IMR-90 (cell line): Measurements from ENCODE around the gene COLEC12. TPM values are rescaled to one million over a fixed set of nuclear protein-coding genes. Genes with fewer than 3 reads are reported as not detected.
A peak's percentile ranks its signal among the peaks of the same experiment; 100 is the strongest.

ENCODE experiments used
- ATAC-seq: fragments of 200-7000 bp; cut with Tn5 transposase; 2 replicates; pipeline ENCODE4 v1.9.1; 2020; ENCODE audit warnings: low read depth, mild to moderate bottlenecking, moderate library complexity
- BruUV-seq: library from RNA; stranded (reverse); fragments of 400-500 nt; replicated peaks from 2 replicates; lab custom pipeline; 2021; lab: Mats Ljungman, UMichigan
- CTCF ChIA-PET: fragments of 300-600 bp; formaldehyde crosslinking; extraction: SDS; loops from one replicate; lab custom pipeline; 2021; ENCODE audit warnings: antibody characterized with exemption; lab: Yijun Ruan, JAX
- POLR2A ChIA-PET: fragments of 300-600 bp; sonication (Branson Sonifier 250); formaldehyde crosslinking; loops from one replicate; lab custom pipeline; 2022; ENCODE audit warnings: antibody characterized with exemption; ENCODE audit not compliant: unreplicated experiment; lab: Charles Lee
- DNase-seq: peaks from one replicate; pipeline ENCODE4 v3.0.0; 2013
- H2AFZ ChIP-seq: replicated peaks from 2 replicates; pipeline ENCODE3; 2013; ENCODE audit warnings: low read length, mild to moderate bottlenecking; ENCODE audit not compliant: poor library complexity
- H2AK5ac ChIP-seq: 2 replicates; pipeline ENCODE4 v1.6.1; 2013; ENCODE audit warnings: low read depth, low read length, inconsistent platforms
- H2AK9ac ChIP-seq: replicated peaks from 2 replicates; pipeline ENCODE3; 2013; ENCODE audit warnings: mild to moderate bottlenecking, low read depth, low read length, moderate library complexity; ENCODE audit not compliant: poor library complexity
- H2BK120ac ChIP-seq: 2 replicates; pipeline ENCODE4 v1.6.1; 2013; ENCODE audit warnings: low read depth, low read length, inconsistent platforms
- H2BK15ac ChIP-seq: 3 replicates; pipeline ENCODE4 v1.6.1; 2013; ENCODE audit warnings: low read depth, low read length, inconsistent platforms
- H2BK20ac ChIP-seq: 2 replicates; pipeline ENCODE4 v1.6.1; 2013; ENCODE audit warnings: low read depth, mild to moderate bottlenecking, inconsistent platforms, low read length, moderate library complexity
- H2BK5ac ChIP-seq: 2 replicates; pipeline ENCODE4 v1.6.1; 2013; ENCODE audit warnings: mild to moderate bottlenecking, low read depth, low read length, inconsistent platforms; ENCODE audit not compliant: poor library complexity, severe bottlenecking
- H3K14ac ChIP-seq: replicated peaks from 2 replicates; pipeline ENCODE4 v1.6.1; 2013; ENCODE audit warnings: low read depth, low read length, inconsistent platforms
- H3K18ac ChIP-seq: 2 replicates; pipeline ENCODE4 v1.6.1; 2013; ENCODE audit warnings: low read depth, low read length, control low read depth
- H3K23ac ChIP-seq: 2 replicates; pipeline ENCODE4 v1.6.1; 2013; ENCODE audit warnings: low read depth, low read length, inconsistent platforms
- H3K27ac ChIP-seq: 2 replicates; pipeline ENCODE4 v1.5.1; 2013; ENCODE audit warnings: mild to moderate bottlenecking, control low read depth, low read length; ENCODE audit not compliant: insufficient read depth
- H3K27me3 ChIP-seq: 2 replicates; pipeline ENCODE4 v1.6.1; 2013; ENCODE audit warnings: low read length; ENCODE audit not compliant: control insufficient read depth, insufficient read depth
- H3K36me3 ChIP-seq: 2 replicates; pipeline ENCODE4 v1.6.1; 2013; ENCODE audit warnings: low read length, mixed read lengths; ENCODE audit not compliant: control insufficient read depth, insufficient read depth
- H3K4ac ChIP-seq: 2 replicates; pipeline ENCODE4 v1.6.1; 2013; ENCODE audit warnings: low read depth, low read length, inconsistent platforms
- H3K4me1 ChIP-seq: 2 replicates; pipeline ENCODE4 v1.6.1; 2013; ENCODE audit warnings: low read length, mixed read lengths; ENCODE audit not compliant: control insufficient read depth, insufficient read depth
- H3K4me2 ChIP-seq: 2 replicates; pipeline ENCODE4 v1.6.1; 2013; ENCODE audit warnings: low read depth, mild to moderate bottlenecking, control low read depth, low read length, moderate library complexity
- H3K4me3 ChIP-seq: 2 replicates; pipeline ENCODE4 v1.5.1; 2013; ENCODE audit warnings: low read depth, mild to moderate bottlenecking, control low read depth, low read length, moderate library complexity; ENCODE audit not compliant: insufficient read depth
- H3K56ac ChIP-seq: 2 replicates; pipeline ENCODE4 v1.6.1; 2013; ENCODE audit warnings: low read length, inconsistent platforms; ENCODE audit not compliant: insufficient read depth; ENCODE audit errors: extremely low read depth
- H3K79me1 ChIP-seq, 2 experiments: 2 replicates each; pipeline ENCODE4 v1.6.1; 2013; ENCODE audit warnings: low read length in 2 of 2, inconsistent platforms in 1 of 2, low read depth in 1 of 2
- H3K9ac ChIP-seq: 2 replicates; pipeline ENCODE4 v1.6.1; 2013; ENCODE audit warnings: low read depth, low read length, control low read depth
- H3K9me1 ChIP-seq: 2 replicates; pipeline ENCODE4 v1.6.1; 2013; ENCODE audit warnings: low read length, inconsistent platforms; ENCODE audit not compliant: insufficient read depth
- H3K9me3 ChIP-seq: 2 replicates; pipeline ENCODE4 v1.6.1; 2013; ENCODE audit warnings: low read length; ENCODE audit not compliant: control insufficient read depth, insufficient read depth
- H4K20me1 ChIP-seq: 2 replicates; pipeline ENCODE4 v1.6.1; 2013; ENCODE audit warnings: low read length, inconsistent platforms; ENCODE audit not compliant: insufficient read depth
- H4K5ac ChIP-seq: 2 replicates; pipeline ENCODE4 v1.6.1; 2013; ENCODE audit warnings: mild to moderate bottlenecking, low read depth, low read length, control low read depth
- H4K8ac ChIP-seq, 2 experiments: 2 replicates each; pipeline ENCODE4 v1.6.1; 2013; ENCODE audit warnings: low read depth in 2 of 2, low read length in 2 of 2, control low read depth in 1 of 2, inconsistent platforms in 1 of 2
- H4K91ac ChIP-seq: 2 replicates; pipeline ENCODE4 v1.6.1; 2013; ENCODE audit warnings: low read depth, low read length, inconsistent platforms; ENCODE audit not compliant: insufficient read depth
- BHLHE40 ChIP-seq: fragments of 150-350 bp; IDR thresholded peaks from 2 replicates; pipeline ENCODE4 v1.6.1; 2016; ENCODE audit warnings: mild to moderate bottlenecking, low read depth, low read length
- CEBPB ChIP-seq: IDR thresholded peaks from 2 replicates; pipeline ENCODE4 v1.6.1; 2012; ENCODE audit warnings: low read depth, low read length, improper control_type of control experiment
- CHD1 ChIP-seq: IDR thresholded peaks from 2 replicates; pipeline ENCODE4 v1.6.1; 2012; ENCODE audit warnings: low read depth, low read length, improper control_type of control experiment
- FOS ChIP-seq: fragments of 150-350 bp; IDR thresholded peaks from 2 replicates; pipeline ENCODE4 v1.6.1; 2016; ENCODE audit warnings: low read depth, low read length
- MAFK ChIP-seq: IDR thresholded peaks from 2 replicates; pipeline ENCODE4 v1.6.1; 2012; ENCODE audit warnings: low read depth, low read length, improper control_type of control experiment
- MAZ ChIP-seq: IDR thresholded peaks from 2 replicates; pipeline ENCODE4 v1.6.1; 2012; ENCODE audit warnings: low read depth, mild to moderate bottlenecking, low read length, improper control_type of control experiment, moderate library complexity, borderline replicate concordance
- MXI1 ChIP-seq: IDR thresholded peaks from 2 replicates; pipeline ENCODE4 v1.6.1; 2012; ENCODE audit warnings: low read depth, mild to moderate bottlenecking, low read length, moderate library complexity, borderline replicate concordance
- NFE2L2 ChIP-seq: fragments of 150-350 bp; IDR thresholded peaks from 2 replicates; pipeline ENCODE4 v1.6.1; 2016; ENCODE audit warnings: low read depth, mild to moderate bottlenecking, low read length
- POLR2A ChIP-seq: IDR thresholded peaks from 2 replicates; pipeline ENCODE4 v1.6.1; 2012; ENCODE audit warnings: mild to moderate bottlenecking, low read depth, low read length
- RAD21 ChIP-seq: IDR thresholded peaks from 2 replicates; pipeline ENCODE4 v1.6.1; 2012; ENCODE audit warnings: low read length, improper control_type of control experiment
- RCOR1 ChIP-seq: IDR thresholded peaks from 2 replicates; pipeline ENCODE4 v1.6.1; 2012; ENCODE audit warnings: mild to moderate bottlenecking, low read length, improper control_type of control experiment; ENCODE audit not compliant: insufficient replicate concordance
- RFX5 ChIP-seq: IDR thresholded peaks from 2 replicates; pipeline ENCODE4 v1.8.0; 2012; ENCODE audit warnings: low read depth, mild to moderate bottlenecking, low read length, moderate library complexity
- SMC3 ChIP-seq: fragments of 150-350 bp; IDR thresholded peaks from 2 replicates; pipeline ENCODE4 v1.6.1; 2016; ENCODE audit warnings: low read depth, mild to moderate bottlenecking, antibody characterized with exemption, low read length, moderate library complexity
- WGBS, 2 experiments: methylation state at CpG; one replicate each; pipeline versions ENCODE4 v1.1.5 to v1.1.7; 2013; ENCODE audit warnings: missing lambda C conversion rate in 2 of 2; ENCODE audit not compliant: insufficient read length in 1 of 2; ENCODE audit errors: extremely low coverage in 2 of 2; 5-methylcytosine and 5-hydroxymethylcytosine counted together
- dilution Hi-C: fragments of 300-500 bp; cut with HindIII; formaldehyde crosslinking; loops from one replicate; pipeline ENCODE4 v1.14.3; 2018; ENCODE audit warnings: low sequenced_read_pairs; ENCODE audit not compliant: unreplicated experiment
- in situ Hi-C: fragments of 300-500 bp; cut with MboI; formaldehyde crosslinking; loops from 3 replicates; pipeline ENCODE4 v1.14.3; 2019; ENCODE audit warnings: low sequenced_read_pairs, inconsistent platforms, mixed read lengths
- intact Hi-C: fragments of 100-400 bp; cut with micrococcal nuclease; formaldehyde crosslinking; loops from 2 replicates; pipeline ENCODE4 v1.10.0; 2022
- polyA plus RNA-seq, 3 experiments: library from polyadenylated mRNA; depleted of rRNA; stranded (reverse); fragments of >200 nt; gene quantifications; 2 replicates each; pipeline ENCODE4 v1.2.3, GENCODE V29; 2012; ENCODE audit warnings: low replicate concordance in 1 of 3
- total RNA-seq: library from RNA; depleted of rRNA; stranded (reverse); fragments of >200 nt; gene quantifications from 2 replicates; pipeline ENCODE4 v1.2.3, GENCODE V29; 2012
- TF ChIP-seq, protein P1 (sequence below): conservative IDR thresholded peaks from 2 replicates; pipeline ENCODE4 v1.5.1; 2012; ENCODE audit warnings: mild to moderate bottlenecking, low read depth, low read length, improper control_type of control experiment
- TF ChIP-seq, protein P2 (sequence below): fragments of 150-350 bp; IDR thresholded peaks from 2 replicates; pipeline ENCODE4 v1.6.1; 2017; ENCODE audit warnings: mild to moderate bottlenecking, antibody characterized with exemption, low read length, low read depth
- TF ChIP-seq, protein P3 (sequence below): fragments of 150-350 bp; IDR thresholded peaks from 2 replicates; pipeline ENCODE4 v1.6.1; 2016; ENCODE audit warnings: low read depth, mild to moderate bottlenecking, low read length, moderate library complexity, borderline replicate concordance

COLEC12 gene
- total and polyA plus RNA-seq, 2 of the 4 experiments (the other 2 are of a cell fraction) = 1.0 to 2.3 TPM

DNA sequence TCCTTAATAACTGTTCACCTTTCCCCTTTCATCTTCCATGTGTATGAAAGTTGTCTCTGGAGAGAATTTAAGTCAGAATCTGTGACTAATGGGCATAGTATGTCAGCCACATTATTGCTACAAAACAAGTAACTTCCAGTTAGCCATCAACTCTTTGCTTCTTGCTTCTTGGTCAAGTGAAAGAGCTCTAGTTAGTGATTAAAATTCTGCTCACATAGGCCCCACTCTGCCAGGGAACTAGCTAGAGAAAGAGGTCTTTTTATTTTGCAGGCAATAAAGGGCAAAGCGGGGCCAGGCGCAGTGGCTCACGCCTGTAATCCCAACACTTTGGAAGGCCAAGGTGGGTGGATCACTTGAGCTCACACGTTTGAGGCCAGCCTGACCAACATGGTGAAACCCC is 64.6 kb downstream of the COLEC12 start:
- Histone ChIP-seq H4K8ac (no peak overlapping the region), H3K4me3 (no peak overlapping the region), H3K79me1 (no peaks in the 10 kb centered on the region), H2AFZ (no peak overlapping the region), H4K91ac (no peak overlapping the region), H2BK5ac (no peak overlapping the region), H2AK5ac (no peak overlapping the region), H3K9me3 (no peaks in the 10 kb centered on the region), H4K5ac (no peak overlapping the region), H3K27me3 (no peaks in the 10 kb centered on the region), H3K9ac (no peak overlapping the region), H3K56ac (no peak overlapping the region), H3K14ac (no peak overlapping the region), H2BK120ac (no peak overlapping the region), H2BK15ac (no peak overlapping the region), H2AK9ac (no peak overlapping the region), H2BK20ac (no peak overlapping the region), H3K36me3 (no peaks in the 10 kb centered on the region), H3K4me1 (peaks cover 6% of the 10 kb centered on the region; the same call in 1 of the 2 replicates), H3K18ac (no peak overlapping the region), H3K4me2 (no peak overlapping the region), H3K23ac (no peak overlapping the region), H3K4ac (no peak overlapping the region), H3K27ac (no peak overlapping the region), H4K20me1 (no peaks in the 10 kb centered on the region), H3K9me1 (no peaks in the 10 kb centered on the region; the same call in 1 of the 2 replicates)
- POLR2A ChIA-PET = no interaction called here
- TF ChIP-seq SMC3 (no peak), RFX5 (no peak), POLR2A (no peak), MXI1 (no peak), NFE2L2 (no peak), CHD1 (no peak), MAZ (no peak), RCOR1 (no peak), FOS (no peak), BHLHE40 (no peak), MAFK (no peak), CEBPB (no peak), RAD21 (no peak)
- TF ChIP-seq, protein P1, sequence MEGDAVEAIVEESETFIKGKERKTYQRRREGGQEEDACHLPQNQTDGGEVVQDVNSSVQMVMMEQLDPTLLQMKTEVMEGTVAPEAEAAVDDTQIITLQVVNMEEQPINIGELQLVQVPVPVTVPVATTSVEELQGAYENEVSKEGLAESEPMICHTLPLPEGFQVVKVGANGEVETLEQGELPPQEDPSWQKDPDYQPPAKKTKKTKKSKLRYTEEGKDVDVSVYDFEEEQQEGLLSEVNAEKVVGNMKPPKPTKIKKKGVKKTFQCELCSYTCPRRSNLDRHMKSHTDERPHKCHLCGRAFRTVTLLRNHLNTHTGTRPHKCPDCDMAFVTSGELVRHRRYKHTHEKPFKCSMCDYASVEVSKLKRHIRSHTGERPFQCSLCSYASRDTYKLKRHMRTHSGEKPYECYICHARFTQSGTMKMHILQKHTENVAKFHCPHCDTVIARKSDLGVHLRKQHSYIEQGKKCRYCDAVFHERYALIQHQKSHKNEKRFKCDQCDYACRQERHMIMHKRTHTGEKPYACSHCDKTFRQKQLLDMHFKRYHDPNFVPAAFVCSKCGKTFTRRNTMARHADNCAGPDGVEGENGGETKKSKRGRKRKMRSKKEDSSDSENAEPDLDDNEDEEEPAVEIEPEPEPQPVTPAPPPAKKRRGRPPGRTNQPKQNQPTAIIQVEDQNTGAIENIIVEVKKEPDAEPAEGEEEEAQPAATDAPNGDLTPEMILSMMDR = no peak
- TF ChIP-seq, protein P2, sequence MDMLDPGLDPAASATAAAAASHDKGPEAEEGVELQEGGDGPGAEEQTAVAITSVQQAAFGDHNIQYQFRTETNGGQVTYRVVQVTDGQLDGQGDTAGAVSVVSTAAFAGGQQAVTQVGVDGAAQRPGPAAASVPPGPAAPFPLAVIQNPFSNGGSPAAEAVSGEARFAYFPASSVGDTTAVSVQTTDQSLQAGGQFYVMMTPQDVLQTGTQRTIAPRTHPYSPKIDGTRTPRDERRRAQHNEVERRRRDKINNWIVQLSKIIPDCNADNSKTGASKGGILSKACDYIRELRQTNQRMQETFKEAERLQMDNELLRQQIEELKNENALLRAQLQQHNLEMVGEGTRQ = no peak
- TF ChIP-seq, protein P3, sequence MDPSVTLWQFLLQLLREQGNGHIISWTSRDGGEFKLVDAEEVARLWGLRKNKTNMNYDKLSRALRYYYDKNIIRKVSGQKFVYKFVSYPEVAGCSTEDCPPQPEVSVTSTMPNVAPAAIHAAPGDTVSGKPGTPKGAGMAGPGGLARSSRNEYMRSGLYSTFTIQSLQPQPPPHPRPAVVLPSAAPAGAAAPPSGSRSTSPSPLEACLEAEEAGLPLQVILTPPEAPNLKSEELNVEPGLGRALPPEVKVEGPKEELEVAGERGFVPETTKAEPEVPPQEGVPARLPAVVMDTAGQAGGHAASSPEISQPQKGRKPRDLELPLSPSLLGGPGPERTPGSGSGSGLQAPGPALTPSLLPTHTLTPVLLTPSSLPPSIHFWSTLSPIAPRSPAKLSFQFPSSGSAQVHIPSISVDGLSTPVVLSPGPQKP = no peak
- CTCF ChIA-PET = no interaction called here
- in situ Hi-C loops = no loop called here
- DNase-seq (peak; percentile 43), ATAC-seq (no peak)
- BruUV-seq = no TSS peak
- dilution Hi-C loops = no loop called here
- 94% methylated on average over 3 of the region's 4 CpGs; no CpG with 5 or more reads in 1 of the 2 experiments for WGBS, 2 experiments
- intact Hi-C loops = no loop called here
